HepG2 (cell line): ENCODE measurements around the gene ITGB1. TPM values are rescaled to one million over a fixed set of nuclear protein-coding genes. Genes with fewer than 3 reads are reported as not detected.

Source experiments
- ARNTL ChIP-seq: sonication (generic); formaldehyde crosslinking; IDR thresholded peaks from 2 replicates; pipeline ENCODE4 v1.4.0; 2020; ENCODE audit warnings: mild to moderate bottlenecking, missing genetic modification reagents
- ATM ChIP-seq: fragments of 450-650 bp; IDR thresholded peaks from 2 replicates; pipeline ENCODE4 v1.7.1; 2017; ENCODE audit warnings: mild to moderate bottlenecking, borderline replicate concordance
- CC2D1A ChIP-seq: sonication (generic); formaldehyde crosslinking; IDR thresholded peaks from 2 replicates; pipeline ENCODE4 v1.8.1; 2023; ENCODE audit warnings: mild to moderate bottlenecking, missing genetic modification reagents
- GATAD1 ChIP-seq: IDR thresholded peaks from 2 replicates; pipeline ENCODE4 v1.6.1; 2016; ENCODE audit warnings: missing genetic modification reagents, missing compliant biosample characterization
- GPN1 ChIP-seq: sonication (generic); formaldehyde crosslinking; IDR thresholded peaks from 2 replicates; pipeline ENCODE4 v1.5.1; 2020; ENCODE audit warnings: missing genetic modification reagents, borderline replicate concordance
- GTF2F1 ChIP-seq: fragments of 150-350 bp; IDR thresholded peaks from 2 replicates; pipeline ENCODE4 v1.6.1; 2014; ENCODE audit warnings: low read length
- GTF3A ChIP-seq: sonication (generic); formaldehyde crosslinking; conservative IDR thresholded peaks from 2 replicates; pipeline ENCODE4 v1.4.0; 2020; ENCODE audit warnings: mild to moderate bottlenecking, missing genetic modification reagents
- IRX3 ChIP-seq: sonication (generic); formaldehyde crosslinking; IDR thresholded peaks from 2 replicates; pipeline ENCODE4 v1.8.1; 2023; ENCODE audit warnings: mild to moderate bottlenecking, low read depth, missing genetic modification reagents, borderline replicate concordance
- MBD4 ChIP-seq: IDR thresholded peaks from 2 replicates; pipeline ENCODE4 v1.6.1; 2012; ENCODE audit warnings: low read length, inconsistent platforms, borderline replicate concordance
- MED13 ChIP-seq: sonication (generic); formaldehyde crosslinking; IDR thresholded peaks from 2 replicates; pipeline ENCODE4 v1.5.0; 2020; ENCODE audit warnings: missing genetic modification reagents
- RBAK ChIP-seq: sonication (generic); formaldehyde crosslinking; IDR thresholded peaks from 2 replicates; pipeline ENCODE4 v1.5.1; 2020; ENCODE audit warnings: mild to moderate bottlenecking, missing genetic modification reagents
- SP140L ChIP-seq: sonication (generic); formaldehyde crosslinking; IDR thresholded peaks from 2 replicates; pipeline ENCODE4 v1.4.0; 2020; ENCODE audit warnings: missing genetic modification reagents, borderline replicate concordance
- SP4 ChIP-seq: sonication (generic); formaldehyde crosslinking; IDR thresholded peaks from 2 replicates; pipeline ENCODE4 v1.8.1; 2023; ENCODE audit warnings: mild to moderate bottlenecking, missing genetic modification reagents
- ZBTB8A ChIP-seq: sonication (generic); formaldehyde crosslinking; IDR thresholded peaks from 2 replicates; pipeline ENCODE4 v1.4.0; 2020; ENCODE audit warnings: mild to moderate bottlenecking, low read depth, missing genetic modification reagents, borderline replicate concordance
- ZNF468 ChIP-seq: sonication (generic); formaldehyde crosslinking; IDR thresholded peaks from 2 replicates; pipeline ENCODE4 v1.8.0; 2022; ENCODE audit warnings: mild to moderate bottlenecking, moderate library complexity, missing genetic modification reagents
- ZNF660 ChIP-seq: sonication (generic); formaldehyde crosslinking; IDR thresholded peaks from 2 replicates; pipeline ENCODE4 v1.5.1; 2020; ENCODE audit warnings: mild to moderate bottlenecking, low read depth, missing genetic modification reagents, borderline replicate concordance
- polyA plus RNA-seq, 8 experiments: library from polyadenylated mRNA; depleted of rRNA in 3 of 8; stranded (reverse) in 7 of 8; unstranded in 1 of 8; fragments of >200 nt; fragmentation: Illumina TruSeq in 4 of 8; extraction: Trizol in 4 of 8; gene quantifications; 2 replicates each; pipeline versions ENCODE4 v1.2.1 to v1.2.3, GENCODE V29; 2011 to 2016; ENCODE audit warnings: low read depth in 4 of 8, missing spikeins in 1 of 8, mixed read lengths in 1 of 8; ENCODE audit not compliant: insufficient read depth in 1 of 8
- total RNA-seq, 5 experiments: library from RNA; depleted of rRNA; stranded (reverse); fragments of >200 nt; fragmentation: Illumina TruSeq; extraction: Trizol; gene quantifications; 2 replicates each; pipeline ENCODE4 v1.2.3, GENCODE V29; 2016; ENCODE audit warnings: low read depth in 1 of 5
- TF ChIP-seq, protein P1 (sequence below): sonication (generic); formaldehyde crosslinking; IDR thresholded peaks from 2 replicates; pipeline ENCODE4 v1.4.0; 2020; ENCODE audit warnings: mild to moderate bottlenecking, missing genetic modification reagents
- TF ChIP-seq, protein P2 (sequence below): sonication (generic); formaldehyde crosslinking; IDR thresholded peaks from 2 replicates; pipeline ENCODE4 v1.5.1; 2020; ENCODE audit warnings: missing genetic modification reagents, mild to moderate bottlenecking, borderline replicate concordance
- TF ChIP-seq, protein P3 (sequence below): sonication (generic); formaldehyde crosslinking; IDR thresholded peaks from 2 replicates; pipeline ENCODE4 v1.4.0; 2020; ENCODE audit warnings: missing genetic modification reagents, mild to moderate bottlenecking, borderline replicate concordance
- TF ChIP-seq, protein P4 (sequence below): IDR thresholded peaks from 2 replicates; pipeline ENCODE4 v1.6.1; 2018; ENCODE audit warnings: missing genetic modification reagents

The ITGB1 gene
- total and polyA plus RNA-seq, 2 of the 13 experiments (the other 11 are each of a cell fraction or from before 2014, with no cell fraction given) = 190 to 204 TPM

DNA sequence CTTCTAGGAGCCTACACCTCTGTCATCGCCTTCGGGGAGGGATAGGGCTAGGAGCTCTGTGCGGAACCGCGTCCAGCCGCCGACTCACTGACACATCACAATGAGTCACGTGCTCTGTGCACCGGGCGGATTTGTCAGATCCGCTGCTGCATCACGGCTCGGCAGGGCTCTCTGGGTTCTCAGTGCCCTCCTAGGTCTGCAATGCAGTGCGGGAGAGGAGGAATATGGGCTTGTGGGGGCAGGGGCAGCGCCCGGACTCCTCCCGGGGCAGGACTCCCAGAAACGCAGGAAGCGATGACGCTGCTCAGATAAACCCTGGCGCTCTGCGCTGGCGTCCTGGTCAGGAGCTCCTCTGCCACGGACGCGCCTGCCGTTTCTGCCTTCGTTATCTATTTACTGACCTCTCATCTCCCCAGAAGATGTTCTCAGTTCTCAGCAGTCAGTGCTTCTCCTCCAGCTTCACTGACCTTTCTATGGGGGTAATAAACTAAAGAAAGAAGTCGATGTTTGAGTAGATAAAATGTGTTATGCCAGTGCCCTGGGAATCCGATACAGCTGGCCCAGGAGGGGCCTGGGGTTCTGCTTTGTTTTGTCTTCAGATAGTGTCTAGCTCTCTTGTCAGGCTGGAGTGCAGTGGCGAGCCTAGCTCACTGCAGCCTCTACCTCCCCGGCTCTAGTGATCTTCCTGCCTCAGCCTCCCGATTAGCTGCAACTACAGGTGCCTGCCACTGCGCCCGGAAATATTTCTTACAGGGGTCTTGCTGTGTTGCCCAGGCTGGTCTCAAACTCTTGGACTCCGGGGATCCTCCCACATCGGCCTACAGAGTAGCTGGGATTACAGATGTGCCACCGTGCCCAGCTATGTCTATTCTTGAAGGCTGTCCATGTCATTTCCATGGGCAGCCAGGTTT, 22.8 kb upstream of the ITGB1 start (continued):
- TF ChIP-seq, protein P1, sequence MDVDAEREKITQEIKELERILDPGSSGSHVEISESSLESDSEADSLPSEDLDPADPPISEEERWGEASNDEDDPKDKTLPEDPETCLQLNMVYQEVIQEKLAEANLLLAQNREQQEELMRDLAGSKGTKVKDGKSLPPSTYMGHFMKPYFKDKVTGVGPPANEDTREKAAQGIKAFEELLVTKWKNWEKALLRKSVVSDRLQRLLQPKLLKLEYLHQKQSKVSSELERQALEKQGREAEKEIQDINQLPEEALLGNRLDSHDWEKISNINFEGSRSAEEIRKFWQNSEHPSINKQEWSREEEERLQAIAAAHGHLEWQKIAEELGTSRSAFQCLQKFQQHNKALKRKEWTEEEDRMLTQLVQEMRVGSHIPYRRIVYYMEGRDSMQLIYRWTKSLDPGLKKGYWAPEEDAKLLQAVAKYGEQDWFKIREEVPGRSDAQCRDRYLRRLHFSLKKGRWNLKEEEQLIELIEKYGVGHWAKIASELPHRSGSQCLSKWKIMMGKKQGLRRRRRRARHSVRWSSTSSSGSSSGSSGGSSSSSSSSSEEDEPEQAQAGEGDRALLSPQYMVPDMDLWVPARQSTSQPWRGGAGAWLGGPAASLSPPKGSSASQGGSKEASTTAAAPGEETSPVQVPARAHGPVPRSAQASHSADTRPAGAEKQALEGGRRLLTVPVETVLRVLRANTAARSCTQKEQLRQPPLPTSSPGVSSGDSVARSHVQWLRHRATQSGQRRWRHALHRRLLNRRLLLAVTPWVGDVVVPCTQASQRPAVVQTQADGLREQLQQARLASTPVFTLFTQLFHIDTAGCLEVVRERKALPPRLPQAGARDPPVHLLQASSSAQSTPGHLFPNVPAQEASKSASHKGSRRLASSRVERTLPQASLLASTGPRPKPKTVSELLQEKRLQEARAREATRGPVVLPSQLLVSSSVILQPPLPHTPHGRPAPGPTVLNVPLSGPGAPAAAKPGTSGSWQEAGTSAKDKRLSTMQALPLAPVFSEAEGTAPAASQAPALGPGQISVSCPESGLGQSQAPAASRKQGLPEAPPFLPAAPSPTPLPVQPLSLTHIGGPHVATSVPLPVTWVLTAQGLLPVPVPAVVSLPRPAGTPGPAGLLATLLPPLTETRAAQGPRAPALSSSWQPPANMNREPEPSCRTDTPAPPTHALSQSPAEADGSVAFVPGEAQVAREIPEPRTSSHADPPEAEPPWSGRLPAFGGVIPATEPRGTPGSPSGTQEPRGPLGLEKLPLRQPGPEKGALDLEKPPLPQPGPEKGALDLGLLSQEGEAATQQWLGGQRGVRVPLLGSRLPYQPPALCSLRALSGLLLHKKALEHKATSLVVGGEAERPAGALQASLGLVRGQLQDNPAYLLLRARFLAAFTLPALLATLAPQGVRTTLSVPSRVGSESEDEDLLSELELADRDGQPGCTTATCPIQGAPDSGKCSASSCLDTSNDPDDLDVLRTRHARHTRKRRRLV (CRISPR knock-in tag) = peak; percentile 55; the same call in 1 of the 2 replicates
- TF ChIP-seq, protein P2, sequence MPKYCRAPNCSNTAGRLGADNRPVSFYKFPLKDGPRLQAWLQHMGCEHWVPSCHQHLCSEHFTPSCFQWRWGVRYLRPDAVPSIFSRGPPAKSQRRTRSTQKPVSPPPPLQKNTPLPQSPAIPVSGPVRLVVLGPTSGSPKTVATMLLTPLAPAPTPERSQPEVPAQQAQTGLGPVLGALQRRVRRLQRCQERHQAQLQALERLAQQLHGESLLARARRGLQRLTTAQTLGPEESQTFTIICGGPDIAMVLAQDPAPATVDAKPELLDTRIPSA (CRISPR knock-in tag) = no peak
- TF ChIP-seq MED13 (CRISPR knock-in tag) (0 out of 2 replicates have a peak, but pooled peaks have one; percentile 30), GPN1 (no peak), GTF2F1 (no peak), ARNTL (CRISPR knock-in tag) (peak; percentile 81), MBD4 (no peak), RBAK (CRISPR knock-in tag) (peak; percentile 66; the same call in 1 of the 2 replicates), SP4 (CRISPR knock-in tag) (no peak), ZNF660 (no peak), GATAD1 (CRISPR knock-in tag) (peak; percentile 76), ZBTB8A (CRISPR knock-in tag) (no peak), GTF3A (no peak), IRX3 (no peak), ZNF468 (CRISPR knock-in tag) (no peak), ATM (no peak), CC2D1A (CRISPR knock-in tag) (no peak), SP140L (no peak)
- TF ChIP-seq, protein P3, sequence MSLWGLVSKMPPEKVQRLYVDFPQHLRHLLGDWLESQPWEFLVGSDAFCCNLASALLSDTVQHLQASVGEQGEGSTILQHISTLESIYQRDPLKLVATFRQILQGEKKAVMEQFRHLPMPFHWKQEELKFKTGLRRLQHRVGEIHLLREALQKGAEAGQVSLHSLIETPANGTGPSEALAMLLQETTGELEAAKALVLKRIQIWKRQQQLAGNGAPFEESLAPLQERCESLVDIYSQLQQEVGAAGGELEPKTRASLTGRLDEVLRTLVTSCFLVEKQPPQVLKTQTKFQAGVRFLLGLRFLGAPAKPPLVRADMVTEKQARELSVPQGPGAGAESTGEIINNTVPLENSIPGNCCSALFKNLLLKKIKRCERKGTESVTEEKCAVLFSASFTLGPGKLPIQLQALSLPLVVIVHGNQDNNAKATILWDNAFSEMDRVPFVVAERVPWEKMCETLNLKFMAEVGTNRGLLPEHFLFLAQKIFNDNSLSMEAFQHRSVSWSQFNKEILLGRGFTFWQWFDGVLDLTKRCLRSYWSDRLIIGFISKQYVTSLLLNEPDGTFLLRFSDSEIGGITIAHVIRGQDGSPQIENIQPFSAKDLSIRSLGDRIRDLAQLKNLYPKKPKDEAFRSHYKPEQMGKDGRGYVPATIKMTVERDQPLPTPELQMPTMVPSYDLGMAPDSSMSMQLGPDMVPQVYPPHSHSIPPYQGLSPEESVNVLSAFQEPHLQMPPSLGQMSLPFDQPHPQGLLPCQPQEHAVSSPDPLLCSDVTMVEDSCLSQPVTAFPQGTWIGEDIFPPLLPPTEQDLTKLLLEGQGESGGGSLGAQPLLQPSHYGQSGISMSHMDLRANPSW (CRISPR knock-in tag) = no peak
- TF ChIP-seq, protein P4, sequence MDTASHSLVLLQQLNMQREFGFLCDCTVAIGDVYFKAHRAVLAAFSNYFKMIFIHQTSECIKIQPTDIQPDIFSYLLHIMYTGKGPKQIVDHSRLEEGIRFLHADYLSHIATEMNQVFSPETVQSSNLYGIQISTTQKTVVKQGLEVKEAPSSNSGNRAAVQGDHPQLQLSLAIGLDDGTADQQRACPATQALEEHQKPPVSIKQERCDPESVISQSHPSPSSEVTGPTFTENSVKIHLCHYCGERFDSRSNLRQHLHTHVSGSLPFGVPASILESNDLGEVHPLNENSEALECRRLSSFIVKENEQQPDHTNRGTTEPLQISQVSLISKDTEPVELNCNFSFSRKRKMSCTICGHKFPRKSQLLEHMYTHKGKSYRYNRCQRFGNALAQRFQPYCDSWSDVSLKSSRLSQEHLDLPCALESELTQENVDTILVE = peak; percentile 74
